ENCODE data around the gene KCNQ1.
"Not testable (repeated sequence)": the region's sequence is repeated elsewhere in the genome, so short reads cannot be mapped to it uniquely, and the experiment has no call there.

Gene KCNQ1

DNA sequence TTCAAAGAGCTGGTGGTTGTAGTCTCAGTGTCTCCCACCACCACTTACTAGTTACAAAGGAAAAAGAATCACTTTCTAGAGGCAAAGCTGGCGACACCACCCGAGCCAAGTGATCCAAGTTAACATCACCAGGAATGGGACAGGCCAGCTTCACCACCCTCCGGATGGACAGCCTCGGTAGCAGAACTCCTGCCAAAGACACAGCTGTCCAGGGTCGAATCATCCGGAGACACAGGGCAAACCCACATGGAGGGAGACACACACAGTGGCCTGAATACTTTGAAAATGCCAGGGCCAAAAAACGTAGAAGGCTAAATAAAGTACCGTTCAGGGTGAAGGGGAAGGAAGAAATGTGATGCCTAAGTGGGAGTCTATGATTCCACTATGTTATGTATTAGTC, 33.1 kb downstream of the KCNQ1 start:
- DNase-seq: no peak

GRCh38 chr11:2480067-2480873, 35.5 kb downstream of the KCNQ1 start:
- not testable (repeated sequence) for DNase-seq

DNA sequence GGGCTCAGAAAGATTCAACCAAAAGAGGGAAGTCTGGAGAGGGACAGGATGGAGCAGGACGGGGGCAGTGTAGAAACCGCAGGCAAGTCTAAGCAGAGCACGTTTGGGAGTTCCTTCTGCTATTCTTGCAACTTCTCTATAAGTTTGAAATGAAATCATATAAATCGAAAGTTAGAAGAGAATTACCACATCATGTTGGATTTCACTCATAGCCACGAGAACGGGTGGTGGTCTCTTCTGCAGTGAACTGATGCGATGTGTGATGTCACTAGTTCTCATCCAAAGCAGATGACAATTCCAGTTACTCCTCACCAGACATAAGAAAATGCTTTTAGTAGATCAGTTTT, 36.0 kb downstream of the KCNQ1 start:
- no peak for DNase-seq

GRCh38 chr11:2481253-2481652, 36.4 kb downstream of the KCNQ1 start:
- DNase-seq: no peak

GRCh38 chr11:2482204-2482603, 37.4 kb downstream of the KCNQ1 start:
- DNase-seq: no peak

DNA sequence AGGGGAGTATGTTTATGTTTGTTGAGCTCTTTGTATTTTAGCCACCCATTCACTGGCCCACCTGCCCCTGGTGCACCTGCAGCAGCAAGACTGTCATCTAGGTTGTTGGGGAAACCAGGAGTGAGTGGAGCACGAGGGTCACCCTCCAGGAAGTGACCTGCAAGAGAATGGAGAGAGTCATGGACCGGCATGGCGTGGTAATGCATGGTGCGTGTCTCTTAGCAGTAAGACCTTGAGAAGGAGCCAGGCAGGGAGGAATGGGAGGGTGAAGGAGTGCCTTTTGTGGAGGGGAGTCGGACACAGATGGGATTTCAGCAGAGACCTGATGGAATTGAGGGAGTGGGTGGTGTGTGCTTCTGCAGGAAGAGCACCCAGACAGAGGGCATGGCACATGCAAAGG, 37.9 kb downstream of the KCNQ1 start:
- no peak for DNase-seq

DNA sequence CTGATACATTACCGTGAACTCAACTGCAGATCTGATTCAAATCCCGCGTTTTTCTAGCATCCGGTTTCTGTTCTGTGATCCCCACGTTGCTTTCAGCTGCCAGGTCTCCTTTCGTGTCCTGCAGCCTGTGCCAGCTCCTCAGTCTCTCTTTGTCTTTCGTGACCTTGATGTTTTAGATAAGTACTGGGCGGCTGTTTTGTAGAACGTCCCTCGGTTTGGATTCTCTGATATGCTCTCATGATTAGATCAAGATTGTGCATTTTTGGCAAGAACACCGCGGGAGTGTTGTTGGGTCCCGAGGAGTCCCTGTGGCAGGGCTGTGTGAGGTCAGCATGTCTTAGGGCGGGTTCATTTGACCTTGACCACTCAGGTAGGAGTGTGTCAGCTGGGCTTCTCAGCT, 38.6 kb downstream of the KCNQ1 start:
- no peak for DNase-seq

DNA sequence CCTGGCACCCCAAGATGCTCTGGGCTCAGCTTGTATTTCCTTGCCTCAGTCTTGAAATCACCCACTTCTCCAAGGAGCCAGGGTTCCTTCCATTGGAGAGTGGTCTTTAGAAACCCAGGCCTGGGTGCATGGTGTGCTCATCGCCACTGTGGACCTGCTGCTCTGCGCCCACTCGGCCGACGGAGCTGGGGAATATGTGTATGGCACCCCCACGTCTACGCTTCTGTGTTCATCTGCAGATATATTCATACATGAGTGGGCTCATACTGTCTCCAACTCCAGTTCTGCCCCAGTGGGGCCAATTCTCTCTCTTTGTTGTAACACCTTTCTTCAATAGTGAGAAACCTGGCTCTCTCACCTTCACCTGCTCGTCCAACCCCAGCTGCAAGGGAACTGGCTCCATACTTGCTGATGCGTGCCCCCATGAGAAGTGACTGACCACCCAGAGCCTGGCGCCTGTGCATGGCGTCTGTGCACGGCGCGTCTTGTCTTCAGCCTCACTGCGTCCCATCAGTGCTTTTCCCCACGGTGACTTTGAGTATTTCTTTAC, 39.8 kb downstream of the KCNQ1 start:
- no peak for DNase-seq

DNA sequence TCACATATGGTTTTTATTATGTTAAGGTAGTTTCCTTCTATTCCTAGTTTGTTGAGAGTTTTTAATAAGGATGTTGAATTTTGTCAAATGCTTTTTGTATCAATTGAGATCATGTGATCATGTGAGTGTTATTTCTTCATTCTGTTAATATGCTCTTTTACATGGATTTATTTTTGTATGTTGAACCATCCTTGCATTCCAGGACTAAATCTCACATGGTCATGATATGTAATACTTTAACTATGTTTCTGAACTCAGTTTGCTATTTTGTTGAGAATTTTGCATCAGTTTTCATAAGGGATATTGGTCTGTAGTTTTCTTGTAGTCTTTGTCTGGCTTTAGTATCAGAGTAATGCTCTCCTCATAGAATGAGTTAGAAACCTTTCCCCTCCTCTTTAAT, 43.2 kb downstream of the KCNQ1 start:
- DNase-seq: no peak

DNA sequence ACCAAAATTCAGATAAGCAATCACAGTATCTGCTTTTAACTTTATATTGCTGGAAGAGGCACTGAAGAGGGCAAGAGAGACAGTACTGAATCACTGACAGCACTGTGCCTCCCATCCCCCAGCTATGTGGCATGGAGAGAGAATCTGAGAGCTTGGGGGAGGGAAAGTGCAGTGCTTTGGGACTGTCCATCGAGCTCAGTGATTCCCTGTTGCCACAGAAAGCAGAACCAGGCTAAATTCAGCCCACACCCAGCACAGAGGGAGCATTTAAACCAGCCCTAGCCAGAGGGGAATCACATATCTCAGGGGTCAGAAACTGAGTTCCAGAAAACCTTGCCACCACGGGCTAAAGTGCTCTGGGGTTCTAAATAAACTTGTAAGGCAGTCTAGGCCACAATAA, 44.3 kb downstream of the KCNQ1 start:
- no peak for DNase-seq

- DNase-seq: not testable (repeated sequence)
Measured at GRCh38 chr11:2497951-2498350, 53.1 kb downstream of the KCNQ1 start.

DNA sequence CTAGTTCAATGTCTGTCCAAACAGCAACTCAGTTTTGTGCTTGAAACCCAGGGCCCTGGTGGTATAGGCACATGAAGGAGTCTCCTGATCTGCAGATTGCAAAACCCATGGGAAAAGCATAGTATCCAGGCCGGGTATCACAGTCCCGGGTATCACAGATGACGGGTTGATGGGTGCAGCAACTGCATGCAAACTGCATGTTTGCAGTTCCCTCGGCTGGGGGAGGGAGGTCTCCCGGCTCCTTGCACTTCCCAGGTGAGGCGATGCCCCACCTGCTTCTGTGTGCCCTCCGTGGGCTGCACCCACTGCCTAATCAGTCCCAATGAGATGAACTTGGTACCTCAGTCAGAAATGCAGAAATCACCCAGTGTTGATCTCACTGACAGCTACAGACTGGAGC, 53.9 kb downstream of the KCNQ1 start:
- no peak for DNase-seq

GRCh38 chr11:2507212-2507901, 62.5 kb downstream of the KCNQ1 start:
- DNase-seq: no peak

DNA sequence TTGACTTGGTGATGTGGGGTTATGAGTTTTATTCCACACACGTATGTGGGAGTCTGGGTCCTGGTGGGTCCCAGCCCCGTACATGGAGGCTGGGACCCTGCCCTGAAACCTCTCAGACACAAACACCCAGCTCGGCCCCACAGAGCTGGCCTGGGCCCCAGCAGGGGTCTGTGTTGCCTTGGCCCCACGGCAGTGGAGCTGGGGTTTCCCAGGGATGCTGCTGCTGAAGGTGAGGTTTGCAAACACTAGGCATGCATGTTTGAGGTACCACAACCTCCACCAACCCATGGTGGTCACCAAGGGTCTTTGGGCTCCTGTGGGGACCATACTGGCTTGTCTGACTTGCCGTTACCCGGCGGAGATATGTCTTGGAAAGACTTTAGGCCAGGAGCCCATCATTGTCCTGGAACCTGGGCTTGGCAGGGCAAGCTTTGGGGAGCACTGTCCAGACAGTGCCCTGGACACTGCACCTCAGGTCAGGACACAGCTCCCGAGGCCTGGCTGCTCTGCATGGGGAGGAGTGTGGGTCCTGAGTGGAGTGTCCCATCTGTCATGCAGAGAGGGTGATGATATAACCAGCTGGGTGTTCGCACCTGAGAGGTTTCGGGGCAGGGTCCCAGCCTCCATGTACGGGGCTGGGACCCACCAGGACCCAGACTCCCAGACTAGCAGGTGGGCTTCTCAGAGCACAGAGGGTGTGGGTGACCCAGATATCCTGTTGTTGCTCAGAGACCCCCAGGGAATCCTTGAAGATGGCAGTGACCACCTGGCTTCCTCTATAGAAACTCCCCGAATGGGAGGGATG, 63.3 kb downstream of the KCNQ1 start:
- DNase-seq: no peak

DNA sequence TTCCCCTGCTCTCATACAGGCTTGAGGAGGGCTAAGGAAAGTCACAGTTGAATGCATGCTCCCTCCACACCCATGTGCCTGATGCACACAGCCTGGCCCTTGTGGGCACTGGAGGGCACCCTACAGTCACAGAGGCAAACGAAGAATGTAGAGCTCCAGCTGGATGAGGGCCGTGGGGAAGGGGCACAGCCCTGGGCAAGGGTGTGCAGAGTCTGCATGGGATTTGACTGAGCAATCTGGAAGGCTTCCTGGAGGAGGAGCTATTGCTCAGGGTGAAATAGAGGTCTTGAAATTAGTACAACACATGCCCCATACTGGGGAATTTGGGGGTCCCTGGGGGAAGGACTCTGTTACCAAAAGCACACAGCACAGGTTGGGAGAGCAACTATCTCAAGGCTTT, 64.0 kb downstream of the KCNQ1 start:
- no peak for DNase-seq

- DNase-seq: no peak
Measured at GRCh38 chr11:2509481-2510001, 64.7 kb downstream of the KCNQ1 start.

- no peak for DNase-seq
Measured at GRCh38 chr11:2510626-2511402, 66.0 kb downstream of the KCNQ1 start.

GRCh38 chr11:2511421-2512369, 66.9 kb downstream of the KCNQ1 start:
- no peak for DNase-seq

GRCh38 chr11:2512431-2513407, 67.9 kb downstream of the KCNQ1 start:
- no peak for DNase-seq

- DNase-seq: no peak
Measured at GRCh38 chr11:2513441-2513840, 68.6 kb downstream of the KCNQ1 start.

Measured in activated effector memory CD4-positive, alpha-beta T cell treated with Interleukin-2 at 50 U/mL for 16 hours (primary cell).